Activated naive CD8-positive, alpha-beta T cell (primary cell): Measurements from ENCODE around the gene FLT3.
"Not testable (repeated sequence)": the region's sequence is repeated elsewhere in the genome, so short reads cannot be mapped to it uniquely, and the experiment has no call there.

Experiments used
- H3K27ac Mint-ChIP-seq: one replicate; pipeline ENCODE4 v1.8.0; 2021; ENCODE audit warnings: mixed read lengths
- H3K27me3 Mint-ChIP-seq: one replicate; pipeline ENCODE4 v1.8.0; 2021; ENCODE audit warnings: mixed read lengths
- H3K36me3 Mint-ChIP-seq: one replicate; pipeline ENCODE4 v1.8.0; 2021; ENCODE audit warnings: mixed read lengths
- H3K4me1 Mint-ChIP-seq: one replicate; pipeline ENCODE4 v1.8.0; 2021; ENCODE audit warnings: low read depth, mixed read lengths
- H3K4me3 Mint-ChIP-seq: one replicate; pipeline ENCODE4 v1.8.0; 2021; ENCODE audit warnings: mild to moderate bottlenecking, mixed read lengths
- H3K9me3 Mint-ChIP-seq: one replicate; pipeline ENCODE4 v1.8.0; 2021; ENCODE audit warnings: low read depth, mixed read lengths

Gene FLT3

GRCh38 chr13:28012896-28013295 is 87.5 kb downstream of the FLT3 start:
- Mint-ChIP-seq H3K36me3 (no peaks in the 10 kb centered on the region), H3K4me1 (peaks cover 1% of the 10 kb centered on the region), H3K9me3 (no peaks in the 10 kb centered on the region), H3K27ac (no peak overlapping the region), H3K4me3 (no peak overlapping the region), H3K27me3 (peaks cover 6% of the 10 kb centered on the region)

- no peak overlapping the region for H3K4me3 Mint-ChIP-seq
- peaks cover 1% of the 10 kb centered on the region for H3K4me1 Mint-ChIP-seq
- no peaks in the 10 kb centered on the region for H3K9me3 Mint-ChIP-seq
- peaks cover 6% of the 10 kb centered on the region for H3K27me3 Mint-ChIP-seq
- H3K27ac Mint-ChIP-seq, result no peak overlapping the region
- no peaks in the 10 kb centered on the region for H3K36me3 Mint-ChIP-seq
Observed at GRCh38 chr13:28012383-28012782, 88.0 kb downstream of the FLT3 start.

GRCh38 chr13:28010046-28010445 is 90.3 kb downstream of the FLT3 start:
- Mint-ChIP-seq H3K27me3 (peaks cover 6% of the 10 kb centered on the region), H3K27ac (no peak overlapping the region), H3K4me1 (peaks cover 1% of the 10 kb centered on the region), H3K9me3 (no peaks in the 10 kb centered on the region), H3K36me3 (no peaks in the 10 kb centered on the region), H3K4me3 (no peak overlapping the region)

DNA sequence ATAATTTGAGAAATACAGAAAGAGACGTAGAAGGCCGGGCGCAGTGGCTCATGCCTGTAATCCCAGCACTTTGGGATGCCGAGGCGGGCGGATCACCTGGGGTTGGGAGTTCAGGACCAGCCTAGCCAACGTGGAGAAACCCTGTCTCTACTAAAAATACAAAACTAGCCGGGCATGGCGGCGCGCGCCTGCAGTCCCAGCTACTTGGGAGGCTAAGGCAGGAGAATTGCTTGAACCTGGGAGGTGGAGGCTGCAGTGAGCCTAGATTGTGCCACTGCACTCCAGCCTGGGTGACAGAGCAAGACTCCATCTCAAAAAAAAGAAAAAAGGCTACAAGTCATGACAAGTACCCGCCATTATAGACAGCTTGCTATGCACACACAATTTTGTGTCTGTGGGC is 95.4 kb downstream of the FLT3 start:
- H3K4me1 Mint-ChIP-seq, H3K4me3 Mint-ChIP-seq, H3K36me3 Mint-ChIP-seq, H3K9me3 Mint-ChIP-seq, H3K27ac Mint-ChIP-seq, H3K27me3 Mint-ChIP-seq: not testable (repeated sequence)

DNA sequence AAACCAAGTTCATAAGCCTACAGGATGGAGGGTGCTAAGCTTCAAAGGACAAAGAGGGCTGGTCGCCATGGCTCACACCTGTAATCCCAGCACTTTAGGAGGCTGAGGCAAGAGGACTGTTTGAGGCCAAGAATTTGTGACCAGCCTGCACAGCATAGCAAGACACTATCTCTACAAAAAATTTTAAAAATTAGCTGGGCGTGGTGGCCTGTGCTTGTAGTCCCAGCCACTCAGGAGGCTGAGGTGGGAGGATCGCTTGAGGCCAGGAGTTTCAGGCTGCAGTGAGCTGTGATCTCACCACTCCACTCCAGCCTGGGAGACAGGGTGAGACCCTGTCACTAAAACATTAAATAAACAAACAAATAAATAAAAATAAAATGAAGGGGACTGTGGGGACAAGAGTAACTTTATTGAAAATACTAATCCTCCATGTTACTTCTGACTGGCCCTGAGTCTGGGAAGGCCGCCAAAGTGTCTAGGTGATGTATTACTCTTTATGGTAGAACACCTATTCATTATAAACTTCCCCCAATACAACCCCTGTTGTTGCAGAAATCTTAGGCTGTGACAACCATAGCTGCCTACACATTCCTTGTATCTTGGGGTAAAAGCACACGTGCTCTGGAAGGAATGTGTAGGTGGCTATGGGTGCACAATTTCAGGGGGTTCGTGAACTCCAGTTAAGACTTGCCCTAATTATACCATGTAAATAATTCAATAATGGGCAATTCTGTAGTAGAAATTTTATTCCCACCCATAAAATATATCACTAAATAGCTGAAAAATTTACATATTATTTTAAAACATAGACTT is 97.3 kb downstream of the FLT3 start:
- H3K4me1 Mint-ChIP-seq, result peaks cover 2% of the 10 kb centered on the region
- H3K27ac Mint-ChIP-seq, result no peak overlapping the region
- H3K36me3 Mint-ChIP-seq, result no peaks in the 10 kb centered on the region
- H3K27me3 Mint-ChIP-seq, result no peaks in the 10 kb centered on the region
- no peaks in the 10 kb centered on the region for H3K9me3 Mint-ChIP-seq
- no peak overlapping the region for H3K4me3 Mint-ChIP-seq

- Mint-ChIP-seq H3K27me3 (no peaks in the 10 kb centered on the region), H3K27ac (no peak overlapping the region), H3K36me3 (no peaks in the 10 kb centered on the region), H3K4me3 (no peak overlapping the region), H3K4me1 (peaks cover 5% of the 10 kb centered on the region), H3K9me3 (no peaks in the 10 kb centered on the region)
Observed at GRCh38 chr13:28001837-28002473, 98.4 kb downstream of the FLT3 start.

- Mint-ChIP-seq H3K4me3 (no peak overlapping the region), H3K9me3 (no peaks in the 10 kb centered on the region), H3K27me3 (no peaks in the 10 kb centered on the region)
Observed at GRCh38 chr13:28001049-28001448, 99.3 kb downstream of the FLT3 start.

GRCh38 chr13:28000567-28000966 is 99.8 kb downstream of the FLT3 start:
- H3K27ac Mint-ChIP-seq, result no peak overlapping the region
- no peaks in the 10 kb centered on the region for H3K36me3 Mint-ChIP-seq
- no peaks in the 10 kb centered on the region for H3K27me3 Mint-ChIP-seq
- H3K4me1 Mint-ChIP-seq, result peaks cover 5% of the 10 kb centered on the region
- no peaks in the 10 kb centered on the region for H3K9me3 Mint-ChIP-seq
- H3K4me3 Mint-ChIP-seq, result no peak overlapping the region

More at GRCh38 chr13:28001049-28001448, 99.3 kb downstream of the FLT3 start:
- Mint-ChIP-seq H3K4me1 (peaks cover 5% of the 10 kb centered on the region), H3K36me3 (no peaks in the 10 kb centered on the region), H3K27ac (no peak overlapping the region)

DNA sequence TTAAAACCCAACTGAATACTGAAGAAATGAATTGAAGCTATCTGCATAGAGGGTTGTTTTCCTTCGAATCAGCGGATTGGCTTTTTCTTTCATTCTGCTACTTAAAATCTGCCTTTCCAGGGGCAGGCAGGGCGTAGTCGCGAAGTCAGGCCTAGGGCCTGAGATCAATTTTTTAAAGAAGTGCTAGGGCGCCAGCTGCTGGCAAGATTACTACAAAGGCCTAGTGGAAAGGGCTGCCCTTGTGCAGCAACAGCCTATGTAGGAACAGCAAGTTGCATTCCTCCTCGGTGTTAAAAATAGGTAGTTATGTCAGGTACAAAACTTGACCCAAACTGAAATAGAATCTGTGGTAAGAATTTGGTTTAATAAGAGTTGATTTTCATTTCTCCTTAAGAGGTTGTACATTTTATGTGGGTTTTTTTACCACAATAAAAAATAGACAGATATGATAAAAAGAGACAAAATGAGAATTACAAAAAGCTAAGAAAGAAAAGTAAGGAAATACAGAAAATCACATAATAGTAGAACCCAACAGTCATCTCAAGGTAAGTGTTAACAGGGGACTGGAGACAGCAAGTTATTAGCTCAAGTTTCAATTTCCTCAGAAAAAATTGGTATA is 102.4 kb downstream of the FLT3 start:
- Mint-ChIP-seq H3K27ac (no peak overlapping the region), H3K4me3 (no peak overlapping the region), H3K4me1 (peaks cover 5% of the 10 kb centered on the region), H3K9me3 (no peaks in the 10 kb centered on the region), H3K36me3 (no peaks in the 10 kb centered on the region), H3K27me3 (no peaks in the 10 kb centered on the region)

DNA sequence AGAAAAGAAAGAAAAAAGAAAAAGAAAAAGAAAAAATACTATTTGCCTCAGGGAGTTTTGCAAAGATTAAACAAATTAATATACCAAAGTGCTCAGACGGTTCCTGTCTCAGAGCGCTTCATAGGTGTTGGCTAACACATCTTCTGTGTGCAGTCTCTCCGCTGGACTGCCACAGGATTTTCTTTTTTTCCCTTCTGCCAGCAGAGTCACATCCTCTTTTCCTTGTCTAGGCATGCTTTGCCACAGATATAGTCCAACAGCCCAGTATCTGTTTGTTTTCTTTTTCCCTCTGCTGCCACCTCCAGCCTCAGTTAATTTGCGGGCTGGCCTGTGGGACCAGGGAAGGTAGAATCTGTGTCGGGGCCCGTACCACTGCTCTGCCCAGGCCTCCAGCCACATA is 108.5 kb downstream of the FLT3 start:
- peaks cover 5% of the 10 kb centered on the region for H3K27me3 Mint-ChIP-seq
- no peak overlapping the region for H3K4me3 Mint-ChIP-seq
- no peaks in the 10 kb centered on the region for H3K36me3 Mint-ChIP-seq
- no peak overlapping the region for H3K27ac Mint-ChIP-seq
- no peaks in the 10 kb centered on the region for H3K9me3 Mint-ChIP-seq
- no peaks in the 10 kb centered on the region for H3K4me1 Mint-ChIP-seq

- H3K27me3 Mint-ChIP-seq, result peaks cover 13% of the 10 kb centered on the region
- no peaks in the 10 kb centered on the region for H3K4me1 Mint-ChIP-seq
- H3K36me3 Mint-ChIP-seq, result no peaks in the 10 kb centered on the region
- H3K4me3 Mint-ChIP-seq, result no peak within 1 kb of the TSS
- no peaks in the 10 kb centered on the region for H3K9me3 Mint-ChIP-seq
- no peak within 1 kb of the TSS for H3K27ac Mint-ChIP-seq
Observed at GRCh38 chr13:27988520-27988919, 111.9 kb downstream of the FLT3 start, which contains the start of gene URAD. Gene URAD, minus strand, starts transcription at chr13:27988693. Its CDS starts 56 bp downstream, at chr13:27988637.

GRCh38 chr13:27985600-27985999 is 114.8 kb downstream of the FLT3 start:
- Mint-ChIP-seq H3K4me3 (no peak overlapping the region), H3K9me3 (no peaks in the 10 kb centered on the region), H3K36me3 (no peaks in the 10 kb centered on the region), H3K27ac (no peak overlapping the region), H3K27me3 (peaks cover 30% of the 10 kb centered on the region), H3K4me1 (peaks cover 1% of the 10 kb centered on the region)

- Mint-ChIP-seq H3K27me3 (peaks cover 42% of the 10 kb centered on the region), H3K4me3 (no peak overlapping the region), H3K9me3 (no peaks in the 10 kb centered on the region), H3K36me3 (no peaks in the 10 kb centered on the region), H3K4me1 (peaks cover 19% of the 10 kb centered on the region), H3K27ac (no peak overlapping the region)
Observed at GRCh38 chr13:27982361-27982760, 118.0 kb downstream of the FLT3 start.

GRCh38 chr13:27981006-27981708 is 119.2 kb downstream of the FLT3 start:
- peaks cover 20% of the 10 kb centered on the region for H3K4me1 Mint-ChIP-seq
- H3K36me3 Mint-ChIP-seq, result no peaks in the 10 kb centered on the region
- peaks cover 44% of the 10 kb centered on the region for H3K27me3 Mint-ChIP-seq
- H3K4me3 Mint-ChIP-seq, result no peak overlapping the region
- no peaks in the 10 kb centered on the region for H3K9me3 Mint-ChIP-seq
- no peak overlapping the region for H3K27ac Mint-ChIP-seq
